Mammary epithelial cell (primary cell): ENCODE data around the gene OR2T8.

Experiments used
- EZH2 ChIP-seq: IDR thresholded peaks from 2 replicates; pipeline ENCODE4 v1.6.1; 2012; ENCODE audit warnings: low read length, inconsistent platforms, borderline replicate concordance
- TF ChIP-seq, protein P1 (sequence below), 2 donors: IDR thresholded peaks in 1 of 2; conservative IDR thresholded peaks in 1 of 2; 2 replicates each; pipeline ENCODE4 v1.5.1; 2011 to 2012; ENCODE audit warnings: inconsistent platforms in 2 of 2, low read length in 2 of 2, mild to moderate bottlenecking in 2 of 2, control low read depth in 1 of 2, low read depth in 1 of 2; ENCODE audit not compliant: insufficient read depth in 1 of 2; ENCODE audit errors: extremely low read depth in 1 of 2

DNA sequence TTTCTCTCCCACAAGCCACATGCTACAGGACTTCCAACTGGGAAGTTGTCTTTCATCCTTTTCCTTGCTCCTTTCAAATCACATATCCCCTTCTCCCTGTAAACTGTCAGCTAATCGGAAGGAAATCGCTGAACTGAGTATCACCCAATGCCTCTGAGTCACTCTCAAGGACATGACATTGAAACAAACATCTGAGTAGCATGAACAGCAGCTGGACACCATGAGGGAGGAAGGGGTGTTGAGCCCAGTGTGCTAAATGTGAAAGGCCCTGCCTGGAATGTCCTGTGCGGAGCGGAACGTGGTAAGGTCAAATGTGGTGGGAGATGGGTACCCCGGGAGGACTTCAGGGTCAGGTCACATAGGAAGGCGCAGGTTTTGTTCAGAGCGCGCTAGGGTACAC lies 4.8 kb downstream of the OR2T8 start, which contains the start of gene OR2AJ1:
- TF ChIP-seq, protein P1, sequence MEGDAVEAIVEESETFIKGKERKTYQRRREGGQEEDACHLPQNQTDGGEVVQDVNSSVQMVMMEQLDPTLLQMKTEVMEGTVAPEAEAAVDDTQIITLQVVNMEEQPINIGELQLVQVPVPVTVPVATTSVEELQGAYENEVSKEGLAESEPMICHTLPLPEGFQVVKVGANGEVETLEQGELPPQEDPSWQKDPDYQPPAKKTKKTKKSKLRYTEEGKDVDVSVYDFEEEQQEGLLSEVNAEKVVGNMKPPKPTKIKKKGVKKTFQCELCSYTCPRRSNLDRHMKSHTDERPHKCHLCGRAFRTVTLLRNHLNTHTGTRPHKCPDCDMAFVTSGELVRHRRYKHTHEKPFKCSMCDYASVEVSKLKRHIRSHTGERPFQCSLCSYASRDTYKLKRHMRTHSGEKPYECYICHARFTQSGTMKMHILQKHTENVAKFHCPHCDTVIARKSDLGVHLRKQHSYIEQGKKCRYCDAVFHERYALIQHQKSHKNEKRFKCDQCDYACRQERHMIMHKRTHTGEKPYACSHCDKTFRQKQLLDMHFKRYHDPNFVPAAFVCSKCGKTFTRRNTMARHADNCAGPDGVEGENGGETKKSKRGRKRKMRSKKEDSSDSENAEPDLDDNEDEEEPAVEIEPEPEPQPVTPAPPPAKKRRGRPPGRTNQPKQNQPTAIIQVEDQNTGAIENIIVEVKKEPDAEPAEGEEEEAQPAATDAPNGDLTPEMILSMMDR (conservative IDR thresholded peaks at IDR 0.05 in 1 of 2, IDR thresholded peaks at IDR 0.05 in 1 of 2; ENCODE audit: extremely low read depth in 1 of 2, insufficient read depth in 1 of 2, low read depth in 1 of 2, low read length in 2 of 2) = no peak
- no peak for TF ChIP-seq EZH2
